Stimulated activated CD4-positive, alpha-beta T cell treated with anti-CD3 and anti-CD28 coated beads, Interleukin-4, amount 100 ng/mL, for 4 hours (primary cell): ENCODE data around the gene FOSB.

Source experiments
- DNase-seq, 2 experiments: peaks; one replicate each; pipeline ENCODE4 v3.0.0-alpha.2; 2020

FOSB gene

GRCh38 chr19:45469132-45469944, 1.5 kb downstream of the FOSB start:
- DNase-seq = peak; percentile 90 to 92

- DNase-seq = no peak
These were observed 2.4 kb downstream of the FOSB start for GRCh38 chr19:45469945-45470761.

GRCh38 chr19:45470762-45471081, 2.9 kb downstream of the FOSB start:
- DNase-seq = no peak

GRCh38 chr19:45471111-45471930, 3.5 kb downstream of the FOSB start:
- no peak for DNase-seq

DNA sequence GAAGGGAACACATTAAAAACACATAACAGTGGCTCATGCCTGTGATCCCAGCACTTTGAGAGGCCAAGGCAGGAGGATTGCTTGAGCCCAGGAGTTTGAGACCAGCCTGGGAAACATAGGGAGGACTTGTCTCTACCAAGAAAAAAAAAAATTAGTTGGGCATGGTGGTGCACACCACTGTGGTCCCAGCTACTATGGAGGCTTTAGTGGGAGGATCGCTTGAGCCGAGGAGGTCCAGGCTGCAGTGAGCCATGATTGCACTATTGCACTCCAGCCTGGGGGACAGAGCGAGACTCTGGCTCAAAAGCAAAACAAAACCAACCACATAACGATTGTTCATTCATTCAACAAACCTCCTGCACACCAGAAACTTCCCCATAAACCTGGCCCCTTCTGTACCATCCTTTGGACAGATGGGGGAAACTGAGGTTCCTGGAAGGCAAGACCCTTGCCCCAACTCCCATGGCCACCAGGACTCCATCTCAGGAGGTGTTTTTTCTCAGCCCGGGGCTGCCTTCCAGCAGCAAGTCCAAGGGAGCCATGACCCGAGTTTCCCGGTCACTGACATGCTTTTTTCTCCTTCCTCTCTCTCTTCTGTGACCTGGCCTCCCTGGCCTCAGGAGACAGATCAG, 4.3 kb downstream of the FOSB start:
- no peak for DNase-seq

GRCh38 chr19:45472563-45473366, 5.0 kb downstream of the FOSB start:
- no peak for DNase-seq

GRCh38 chr19:45473367-45473681, 5.5 kb downstream of the FOSB start:
- DNase-seq = no peak

GRCh38 chr19:45473682-45474605, 6.1 kb downstream of the FOSB start:
- no peak for DNase-seq

DNA sequence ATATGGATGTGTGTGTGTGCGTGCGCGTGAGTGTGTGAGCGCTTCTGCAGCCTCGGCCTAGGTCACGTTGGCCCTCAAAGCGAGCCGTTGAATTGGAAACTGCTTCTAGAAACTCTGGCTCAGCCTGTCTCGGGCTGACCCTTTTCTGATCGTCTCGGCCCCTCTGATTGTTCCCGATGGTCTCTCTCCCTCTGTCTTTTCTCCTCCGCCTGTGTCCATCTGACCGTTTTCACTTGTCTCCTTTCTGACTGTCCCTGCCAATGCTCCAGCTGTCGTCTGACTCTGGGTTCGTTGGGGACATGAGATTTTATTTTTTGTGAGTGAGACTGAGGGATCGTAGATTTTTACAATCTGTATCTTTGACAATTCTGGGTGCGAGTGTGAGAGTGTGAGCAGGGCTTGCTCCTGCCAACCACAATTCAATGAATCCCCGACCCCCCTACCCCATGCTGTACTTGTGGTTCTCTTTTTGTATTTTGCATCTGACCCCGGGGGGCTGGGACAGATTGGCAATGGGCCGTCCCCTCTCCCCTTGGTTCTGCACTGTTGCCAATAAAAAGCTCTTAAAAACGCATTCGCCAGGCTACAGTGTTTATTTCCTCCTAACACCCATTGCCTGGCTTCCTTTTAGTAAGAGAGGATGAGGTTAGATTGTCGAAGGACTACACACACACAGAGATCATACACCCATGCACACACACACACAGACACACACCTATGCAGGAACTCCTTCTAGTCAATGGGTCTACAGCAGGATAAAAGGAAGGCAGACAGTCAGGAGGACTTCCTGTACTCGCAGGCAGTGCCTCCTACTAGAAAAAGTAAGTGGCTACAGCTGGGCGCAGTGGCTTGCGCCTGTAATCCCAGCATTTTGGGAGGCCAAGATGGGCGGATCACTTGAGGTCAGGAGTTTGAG, 7.1 kb downstream of the FOSB start:
- no peak for DNase-seq

DNA sequence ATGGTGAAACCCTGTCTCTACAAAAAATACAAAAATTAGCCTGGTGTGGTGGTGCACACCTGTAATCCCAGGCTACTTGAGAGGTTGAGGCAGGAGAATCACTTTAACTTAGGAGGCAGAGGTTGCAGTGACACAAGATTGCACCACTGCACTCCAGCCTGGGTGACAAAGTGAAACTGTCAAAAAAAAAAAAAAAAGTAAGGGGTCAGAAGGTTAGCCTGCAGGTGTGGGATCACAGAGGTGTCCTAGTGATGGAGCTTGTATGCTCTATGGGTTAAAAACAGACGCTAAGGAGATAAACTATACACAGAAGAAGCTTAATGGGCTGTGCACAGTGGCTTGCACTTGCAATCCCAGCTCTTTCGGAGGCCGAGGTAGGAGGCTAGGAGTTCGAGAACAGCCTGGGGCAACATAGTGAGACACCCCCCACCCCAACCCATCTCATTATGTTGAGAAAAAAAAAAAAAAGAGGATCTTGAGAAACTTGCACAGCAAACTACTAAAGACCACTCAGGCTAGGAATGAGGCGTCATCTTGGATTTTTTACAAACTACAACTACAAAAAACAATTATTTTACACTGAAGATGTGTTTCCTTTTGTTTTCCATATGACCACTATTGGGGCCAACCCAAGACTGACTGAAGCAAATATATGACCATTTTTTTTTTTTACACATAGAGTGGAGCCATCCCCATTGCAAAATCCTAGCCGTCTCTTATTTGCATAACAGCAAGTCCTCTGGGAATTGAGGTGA, 7.9 kb downstream of the FOSB start:
- DNase-seq = no peak

DNA sequence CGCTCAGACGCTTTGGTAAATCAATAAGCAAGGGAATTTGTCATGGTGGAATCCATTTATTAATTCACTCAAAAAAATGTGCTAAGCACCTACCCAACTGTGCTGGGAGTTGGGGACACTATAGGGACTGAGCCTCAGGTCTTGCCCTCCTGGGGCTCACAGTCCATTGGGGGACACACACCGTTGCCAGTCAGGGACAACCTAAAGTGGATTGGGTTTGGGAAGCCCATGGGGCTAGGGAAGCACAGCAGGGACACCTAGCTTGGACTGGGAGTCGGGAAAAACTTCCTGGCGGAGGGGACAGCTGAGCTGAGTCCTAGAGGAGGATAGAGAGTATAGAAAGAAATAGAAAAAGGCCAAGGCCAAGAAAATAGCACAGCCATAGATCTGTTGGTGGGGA, 8.5 kb downstream of the FOSB start:
- DNase-seq = no peak

DNA sequence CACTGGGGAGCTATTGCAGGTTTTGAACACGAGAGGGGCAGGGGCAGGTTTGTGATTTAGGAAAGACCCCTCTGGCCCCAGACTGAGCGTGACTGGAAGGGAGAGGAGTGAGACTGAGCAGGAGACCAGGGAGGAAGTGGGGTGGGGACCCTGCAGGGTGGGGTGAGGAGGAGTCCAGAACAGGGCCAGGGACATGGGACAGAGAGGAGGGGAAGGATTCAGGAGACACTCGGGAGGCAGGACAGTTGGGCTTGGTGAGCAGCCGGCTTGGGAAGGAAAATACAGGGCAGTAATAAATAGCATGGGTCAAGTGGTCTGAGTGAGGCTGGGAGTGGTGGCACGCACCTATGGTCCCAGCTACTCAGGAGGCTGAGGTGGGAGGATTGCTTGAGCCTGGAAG, 9.4 kb downstream of the FOSB start:
- no peak for DNase-seq

DNA sequence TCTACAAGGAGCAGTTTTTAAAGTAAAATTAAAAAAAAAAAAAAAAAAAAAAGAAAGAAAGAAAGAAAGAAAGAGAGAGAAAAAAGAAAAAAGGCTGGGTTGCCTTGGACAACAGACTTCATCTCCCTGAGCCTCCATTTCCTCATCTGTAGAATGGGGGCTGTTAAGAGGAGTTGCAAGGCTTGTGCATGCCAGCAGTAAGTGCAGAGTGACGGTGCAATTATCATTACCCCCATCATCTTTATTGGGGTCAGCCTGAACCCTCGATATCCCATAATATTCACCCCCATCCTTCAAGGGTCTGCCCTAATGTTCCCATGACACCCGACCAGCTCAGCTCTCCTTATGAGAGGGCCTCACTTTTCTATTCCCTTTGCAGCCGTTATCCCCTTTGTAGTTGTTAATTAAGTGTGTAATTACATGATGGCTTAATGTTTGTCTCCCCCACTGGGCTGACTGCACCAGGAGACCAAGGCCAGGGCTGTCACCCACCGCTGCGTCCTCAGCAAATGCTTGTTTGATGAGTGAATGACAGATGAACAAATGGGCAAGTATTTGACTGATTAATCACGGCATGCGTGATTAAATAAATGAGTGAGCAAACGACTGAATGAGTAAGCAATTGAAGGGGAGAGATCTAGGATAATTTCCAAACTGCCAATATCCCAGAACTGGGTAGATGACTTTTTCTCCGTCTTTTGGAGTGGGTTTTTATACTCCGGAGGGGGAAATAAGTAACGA, 10.1 kb downstream of the FOSB start:
- DNase-seq = no peak

DNA sequence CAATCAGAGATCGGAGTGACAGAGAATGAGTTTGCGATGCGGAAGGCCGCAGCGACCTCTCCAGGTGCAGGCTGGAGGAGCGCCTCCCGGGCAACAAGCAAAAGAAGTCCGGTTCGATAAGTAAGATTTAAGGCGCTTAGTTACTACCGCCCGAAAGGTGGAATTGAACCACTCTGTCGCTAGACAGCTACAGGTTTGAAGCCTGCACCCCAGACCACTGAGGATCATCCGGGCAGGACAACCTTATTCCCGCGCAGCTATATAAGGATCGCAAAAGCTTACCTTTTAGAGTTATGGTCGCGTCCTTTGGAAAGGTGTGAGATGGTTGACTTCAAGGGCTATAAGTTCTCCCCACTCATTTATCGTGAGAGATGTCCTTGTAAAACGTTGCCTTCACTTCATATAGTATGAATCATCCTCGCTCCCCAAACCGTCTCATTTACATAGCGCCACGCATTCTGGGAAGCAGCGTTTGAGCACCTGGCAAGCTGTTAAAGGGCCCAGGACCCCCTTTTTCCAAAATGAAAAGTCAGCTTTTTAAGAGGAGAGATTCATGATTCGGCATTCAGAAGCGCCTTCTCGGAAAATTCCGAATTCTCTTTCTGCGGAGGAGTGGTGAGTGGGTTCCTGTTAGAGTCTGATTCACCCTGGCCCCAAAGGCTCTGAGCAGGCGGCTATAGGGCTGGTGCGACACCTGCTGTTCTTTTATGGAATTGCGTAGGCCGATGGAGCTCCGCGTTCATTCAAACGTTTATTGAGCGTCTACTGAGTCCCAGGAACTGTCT, 10.8 kb downstream of the FOSB start:
- DNase-seq = peak; percentile 85 to 92

GRCh38 chr19:45483033-45483432, 15.2 kb downstream of the FOSB start:
- DNase-seq = no peak

DNA sequence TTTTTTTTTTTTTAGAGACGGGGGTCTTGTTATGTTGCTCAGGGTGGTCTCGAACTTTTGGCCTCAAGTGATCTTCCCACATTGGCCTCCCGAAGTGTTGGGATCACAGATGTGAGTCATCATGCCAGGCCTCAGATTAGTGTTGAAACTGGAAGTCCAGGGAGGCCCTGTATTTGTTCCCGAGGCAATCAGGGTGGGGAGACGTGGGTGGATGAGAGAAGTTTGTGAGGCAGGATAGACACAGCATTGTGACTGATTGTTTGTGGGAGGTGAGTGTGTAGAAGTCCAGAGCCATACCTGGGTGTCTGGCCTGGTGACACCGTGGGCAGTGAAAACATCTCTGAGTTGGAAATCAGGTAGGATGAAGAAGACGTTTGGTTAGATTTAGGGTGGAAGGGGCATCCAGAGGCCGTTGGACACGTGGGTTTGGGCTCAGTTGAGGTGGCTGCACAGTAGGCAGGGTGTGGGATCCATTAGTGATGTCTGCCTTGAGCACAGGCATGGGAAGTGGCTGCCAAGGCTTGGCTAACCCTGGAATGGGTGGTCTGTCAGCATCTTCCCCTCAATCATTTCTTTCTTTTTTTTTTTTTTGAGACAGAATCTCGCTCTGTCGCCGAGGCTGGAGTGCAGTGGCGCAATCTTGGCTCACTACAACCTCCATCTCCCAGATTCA, 16.6 kb downstream of the FOSB start:
- DNase-seq = no peak
